ENCODE results near the gene FAM229B.

FAM229B gene

DNA sequence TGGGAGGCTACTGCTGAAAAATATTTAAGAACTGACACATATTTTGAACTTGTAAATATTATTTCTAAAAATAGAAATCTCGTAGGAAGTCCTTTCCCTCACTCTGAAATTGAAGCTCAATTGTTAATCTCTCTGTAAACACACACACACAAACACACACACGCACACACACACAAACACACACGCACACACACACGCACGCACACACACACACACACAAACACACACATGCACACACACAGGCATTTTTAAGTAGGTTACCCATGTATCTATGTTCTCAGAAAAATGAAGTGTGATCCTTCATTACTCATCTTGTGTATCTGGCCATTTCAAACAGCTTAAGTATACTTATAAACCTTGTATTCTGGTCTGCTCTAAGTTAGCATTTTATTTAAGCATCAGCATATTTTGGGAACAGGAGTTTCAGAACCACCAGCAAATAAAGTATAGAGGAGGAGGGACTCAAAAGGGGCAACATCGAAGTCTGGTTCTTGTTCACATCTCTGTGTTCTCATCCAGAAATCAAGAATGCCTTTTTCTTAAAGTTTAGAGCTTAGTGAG, 21.9 kb upstream of the FAM229B start:
- Histone ChIP-seq H3K27ac (ENCODE audit: poor library complexity, severe bottlenecking) (no peak overlapping the region), H3K4me3 (ENCODE audit: severe bottlenecking) (no peak overlapping the region), H3K27me3 (ENCODE audit: insufficient read depth, poor library complexity, severe bottlenecking) (no peaks in the 10 kb centered on the region), H3K36me3 (ENCODE audit: low read depth) (peaks cover 11% of the 10 kb centered on the region), H3K4me1 (ENCODE audit: insufficient read depth, poor library complexity, severe bottlenecking) (no peaks in the 10 kb centered on the region), H3K9me3 (ENCODE audit: severe bottlenecking) (no peaks in the 10 kb centered on the region)
- DNase-seq (ENCODE audit: low spot score) (no peak), ATAC-seq (ENCODE audit: low read depth) (no peak)
- TF ChIP-seq, protein P1, sequence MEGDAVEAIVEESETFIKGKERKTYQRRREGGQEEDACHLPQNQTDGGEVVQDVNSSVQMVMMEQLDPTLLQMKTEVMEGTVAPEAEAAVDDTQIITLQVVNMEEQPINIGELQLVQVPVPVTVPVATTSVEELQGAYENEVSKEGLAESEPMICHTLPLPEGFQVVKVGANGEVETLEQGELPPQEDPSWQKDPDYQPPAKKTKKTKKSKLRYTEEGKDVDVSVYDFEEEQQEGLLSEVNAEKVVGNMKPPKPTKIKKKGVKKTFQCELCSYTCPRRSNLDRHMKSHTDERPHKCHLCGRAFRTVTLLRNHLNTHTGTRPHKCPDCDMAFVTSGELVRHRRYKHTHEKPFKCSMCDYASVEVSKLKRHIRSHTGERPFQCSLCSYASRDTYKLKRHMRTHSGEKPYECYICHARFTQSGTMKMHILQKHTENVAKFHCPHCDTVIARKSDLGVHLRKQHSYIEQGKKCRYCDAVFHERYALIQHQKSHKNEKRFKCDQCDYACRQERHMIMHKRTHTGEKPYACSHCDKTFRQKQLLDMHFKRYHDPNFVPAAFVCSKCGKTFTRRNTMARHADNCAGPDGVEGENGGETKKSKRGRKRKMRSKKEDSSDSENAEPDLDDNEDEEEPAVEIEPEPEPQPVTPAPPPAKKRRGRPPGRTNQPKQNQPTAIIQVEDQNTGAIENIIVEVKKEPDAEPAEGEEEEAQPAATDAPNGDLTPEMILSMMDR (IDR thresholded peaks at IDR 0.05; ENCODE audit: poor library complexity, severe bottlenecking) = no peak

DNA sequence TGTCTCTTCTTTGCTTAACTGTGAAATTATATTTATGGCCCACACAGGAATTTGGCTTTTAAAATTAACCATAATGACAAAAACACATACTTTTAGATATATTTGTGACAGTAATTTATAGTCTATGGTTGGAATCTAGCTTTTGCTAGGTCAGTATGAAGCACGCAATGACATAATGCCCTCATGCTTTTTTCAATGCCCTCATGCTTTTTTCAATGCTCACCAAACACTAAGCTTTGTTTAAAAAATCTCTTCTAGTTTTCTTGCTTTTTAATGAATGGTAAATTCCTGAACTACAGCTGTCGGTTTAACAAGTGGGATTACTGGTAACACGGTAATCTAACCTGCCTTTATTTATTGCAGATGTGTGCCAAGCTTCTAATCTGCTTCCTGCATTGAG, 20.8 kb upstream of the FAM229B start:
- DNase-seq (ENCODE audit: low spot score) (no peak), ATAC-seq (ENCODE audit: low read depth) (no peak)
- Histone ChIP-seq H3K27me3 (ENCODE audit: insufficient read depth, poor library complexity, severe bottlenecking) (no peaks in the 10 kb centered on the region), H3K9me3 (ENCODE audit: severe bottlenecking) (no peaks in the 10 kb centered on the region), H3K36me3 (ENCODE audit: low read depth) (peaks cover 22% of the 10 kb centered on the region), H3K4me3 (ENCODE audit: severe bottlenecking) (no peak overlapping the region), H3K27ac (ENCODE audit: poor library complexity, severe bottlenecking) (no peak overlapping the region), H3K4me1 (ENCODE audit: insufficient read depth, poor library complexity, severe bottlenecking) (no peaks in the 10 kb centered on the region)
- TF ChIP-seq, protein P1 (IDR thresholded peaks at IDR 0.05; ENCODE audit: poor library complexity, severe bottlenecking) = no peak

DNA sequence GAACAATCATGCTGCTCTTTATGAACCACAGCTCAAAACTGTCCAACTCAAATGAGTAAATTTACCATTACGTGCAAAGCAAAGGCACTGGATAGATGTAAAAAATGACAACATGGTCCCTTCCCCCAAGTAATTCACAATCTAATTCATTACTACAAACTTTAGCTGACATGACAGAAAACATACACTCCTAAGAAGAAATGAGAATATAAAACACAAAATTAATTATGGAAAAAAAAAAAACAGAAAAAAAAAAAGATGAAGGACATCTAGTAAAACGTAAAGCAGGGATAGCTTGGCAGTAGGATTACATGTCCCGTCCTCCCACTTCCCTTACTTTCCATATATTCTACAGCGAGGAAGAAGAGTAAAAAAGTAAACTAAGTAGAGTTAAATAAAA, 5.8 kb upstream of the FAM229B start:
- peaks cover 82% of the 10 kb centered on the region for H3K36me3 ChIP-seq (ENCODE audit: low read depth)
- H3K4me1 ChIP-seq (ENCODE audit: insufficient read depth, poor library complexity, severe bottlenecking) = peaks cover 6% of the 10 kb centered on the region
- TF ChIP-seq, protein P1 (IDR thresholded peaks at IDR 0.05; ENCODE audit: poor library complexity, severe bottlenecking) = no peak

DNA sequence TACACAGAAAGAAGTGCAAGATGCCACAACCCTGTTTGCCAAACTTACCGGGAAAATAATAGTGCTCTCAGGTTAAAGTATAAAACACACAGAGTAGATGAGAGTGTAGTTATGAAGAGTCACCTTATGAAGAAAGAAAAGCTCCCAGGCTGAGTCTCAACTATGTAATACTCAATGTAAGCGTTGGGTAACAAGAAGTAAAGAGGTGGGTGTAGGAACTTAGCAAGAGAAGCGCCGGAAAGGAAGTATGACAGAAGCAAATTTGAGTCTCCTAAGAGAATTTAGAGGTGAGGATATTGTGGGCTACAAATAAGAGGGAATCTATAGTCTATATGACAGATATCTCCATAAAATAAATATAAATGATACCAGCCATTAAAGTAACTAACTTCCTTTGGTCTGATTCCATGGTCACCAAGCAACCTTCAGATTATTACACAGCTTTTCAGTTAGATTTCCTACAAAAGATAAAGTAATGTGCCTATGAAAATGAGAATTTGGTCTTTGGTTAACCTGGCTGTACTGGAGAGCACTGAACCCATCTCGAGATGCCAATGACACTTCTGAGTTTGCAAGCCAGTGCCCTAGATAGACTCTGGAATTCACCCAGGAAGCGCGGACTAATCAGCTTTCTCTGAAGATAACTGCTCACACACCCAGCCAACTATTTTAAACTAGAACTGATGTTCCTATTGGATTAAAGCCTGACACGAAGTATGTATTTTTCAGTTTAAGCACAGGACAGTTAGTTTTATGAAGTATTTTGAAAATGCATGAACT, 1.9 kb upstream of the FAM229B start:
- DNase-seq (ENCODE audit: low spot score) (no peak), ATAC-seq (ENCODE audit: low read depth) (no peak)
- peaks cover 42% of the 10 kb centered on the region for H3K36me3 ChIP-seq (ENCODE audit: low read depth)
- no peak overlapping the region for H3K4me3 ChIP-seq (ENCODE audit: severe bottlenecking)
- TF ChIP-seq, protein P1 (IDR thresholded peaks at IDR 0.05; ENCODE audit: poor library complexity, severe bottlenecking) = no peak
- peaks cover 6% of the 10 kb centered on the region for H3K4me1 ChIP-seq (ENCODE audit: insufficient read depth, poor library complexity, severe bottlenecking)
- H3K9me3 ChIP-seq (ENCODE audit: severe bottlenecking) = no peaks in the 10 kb centered on the region
- no peaks in the 10 kb centered on the region for H3K27me3 ChIP-seq (ENCODE audit: insufficient read depth, poor library complexity, severe bottlenecking)
- H3K27ac ChIP-seq (ENCODE audit: poor library complexity, severe bottlenecking) = no peak overlapping the region

More for the DNA sequence above, 5.8 kb upstream of the FAM229B start:
- no peak for DNase-seq (ENCODE audit: low spot score)
- no peak for ATAC-seq (ENCODE audit: low read depth)
- Histone ChIP-seq H3K4me3 (ENCODE audit: severe bottlenecking) (no peak overlapping the region), H3K27me3 (ENCODE audit: insufficient read depth, poor library complexity, severe bottlenecking) (no peaks in the 10 kb centered on the region), H3K27ac (ENCODE audit: poor library complexity, severe bottlenecking) (no peak overlapping the region), H3K9me3 (ENCODE audit: severe bottlenecking) (no peaks in the 10 kb centered on the region)

DNA sequence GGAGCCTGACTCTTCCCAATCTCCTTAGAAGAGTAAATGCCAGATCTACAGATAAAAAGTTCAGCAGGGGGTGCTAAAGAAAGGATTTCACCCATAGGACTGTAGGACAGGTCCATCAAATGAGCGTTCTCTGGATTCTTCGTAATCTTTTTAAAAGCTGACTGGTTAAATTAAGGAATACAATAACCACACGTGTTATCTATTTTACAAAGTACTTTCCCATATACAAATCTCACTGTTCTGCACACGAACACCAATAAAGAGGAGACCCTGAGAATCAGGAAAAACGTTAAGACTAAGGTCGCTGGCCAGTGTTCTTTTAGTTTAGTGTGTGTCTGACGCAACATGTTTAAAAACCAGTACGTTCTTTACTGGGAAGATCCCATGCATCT, 651 bp upstream of the FAM229B start:
- Histone ChIP-seq H3K4me1 (ENCODE audit: insufficient read depth, poor library complexity, severe bottlenecking) (peaks cover 6% of the 10 kb centered on the region), H3K9me3 (ENCODE audit: severe bottlenecking) (no peaks in the 10 kb centered on the region), H3K27me3 (ENCODE audit: insufficient read depth, poor library complexity, severe bottlenecking) (no peaks in the 10 kb centered on the region), H3K4me3 (ENCODE audit: severe bottlenecking) (peak overlapping the region; percentile 63), H3K27ac (ENCODE audit: poor library complexity, severe bottlenecking) (peak overlapping the region; percentile 26), H3K36me3 (ENCODE audit: low read depth) (peaks cover 35% of the 10 kb centered on the region)
- ATAC-seq (ENCODE audit: low read depth) (peak; percentile 70), DNase-seq (ENCODE audit: low spot score) (no peak)
- TF ChIP-seq, protein P1 (IDR thresholded peaks at IDR 0.05; ENCODE audit: poor library complexity, severe bottlenecking) = peak; percentile 70
